ENCODE measurements around the gene PROK1. TPM values are rescaled to one million over a fixed set of nuclear protein-coding genes. Genes with fewer than 3 reads are reported as not detected.

The PROK1 gene
- total RNA-seq, 1 experiment from 2014 or later: not detected

- H3K9me2 ChIP-seq (replicated peaks; ENCODE audit: low read length): no peaks in the 10 kb centered on the region
- intact Hi-C loops (cut with micrococcal nuclease): no loop called here
- H3K9ac ChIP-seq (ENCODE audit: low read length): no peak overlapping the region
- DNase-seq (no peak), ATAC-seq (no peak)
- no peaks in the 10 kb centered on the region for H3K36me3 ChIP-seq (ENCODE audit: low read depth, low read length)
- TF ChIP-seq CTCF (conservative IDR thresholded peaks at IDR 0.05; ENCODE audit: low read depth, low read length) (no peak), EZH2phosphoT487 (IDR thresholded peaks at IDR 0.05; ENCODE audit: borderline replicate concordance, low read length) (no peak), EZH2 (IDR thresholded peaks at IDR 0.05; ENCODE audit: low read length, unreplicated experiment) (no peak)
- no peaks in the 10 kb centered on the region for H3K9me3 ChIP-seq (ENCODE audit: low read length)
- H3K79me2 ChIP-seq (ENCODE audit: low read length): no peaks in the 10 kb centered on the region
- no peak overlapping the region for H3K4me2 ChIP-seq (ENCODE audit: low read length)
- ChIA-PET CTCF (no interaction called here), POLR2A (ENCODE audit: unreplicated experiment) (no interaction called here)
- no peak overlapping the region for H2AFZ ChIP-seq (ENCODE audit: low read length)
- no peaks in the 10 kb centered on the region for H3K4me1 ChIP-seq (ENCODE audit: insufficient read depth, low read length)
- H3K4me3 ChIP-seq (ENCODE audit: low read length): no peak overlapping the region
- H3K27me3 ChIP-seq (ENCODE audit: low read length): peaks cover 52% of the 10 kb centered on the region
- no peaks in the 10 kb centered on the region for H3F3A ChIP-seq (ENCODE audit: low read length, unreplicated experiment)
- BruUV-seq (replicated peaks): no TSS peak
- no peak overlapping the region for H3K27ac ChIP-seq (ENCODE audit: low read length)
- no peaks in the 10 kb centered on the region for H4K20me1 ChIP-seq (ENCODE audit: low read length)
Observed at GRCh38 chr1:110453829-110454228, 2.9 kb downstream of the PROK1 start.

- no TSS peak for BruUV-seq (replicated peaks)
Observed at GRCh38 chr1:110454328-110454727, 3.4 kb downstream of the PROK1 start.

GRCh38 chr1:110455151-110455550 is 4.2 kb downstream of the PROK1 start:
- Histone ChIP-seq H3K9ac (ENCODE audit: low read length) (no peak overlapping the region), H3F3A (ENCODE audit: low read length, unreplicated experiment) (no peaks in the 10 kb centered on the region), H3K9me3 (ENCODE audit: low read length) (no peaks in the 10 kb centered on the region), H3K79me2 (ENCODE audit: low read length) (no peaks in the 10 kb centered on the region), H3K4me3 (ENCODE audit: low read length) (no peak overlapping the region), H3K4me2 (ENCODE audit: low read length) (no peak overlapping the region), H3K27me3 (ENCODE audit: low read length) (peaks cover 39% of the 10 kb centered on the region), H3K9me2 (replicated peaks; ENCODE audit: low read length) (no peaks in the 10 kb centered on the region), H4K20me1 (ENCODE audit: low read length) (no peaks in the 10 kb centered on the region), H3K4me1 (ENCODE audit: insufficient read depth, low read length) (no peaks in the 10 kb centered on the region), H3K27ac (ENCODE audit: low read length) (no peak overlapping the region), H2AFZ (ENCODE audit: low read length) (no peak overlapping the region), H3K36me3 (ENCODE audit: low read depth, low read length) (no peaks in the 10 kb centered on the region)
- POLR2A ChIA-PET (ENCODE audit: unreplicated experiment): no interaction called here
- no peak for ATAC-seq
- intact Hi-C loops (cut with micrococcal nuclease): no loop called here
- no TSS peak for BruUV-seq (replicated peaks)
- no peak for DNase-seq
- TF ChIP-seq EZH2phosphoT487 (IDR thresholded peaks at IDR 0.05; ENCODE audit: borderline replicate concordance, low read length): no peak
- no peak for TF ChIP-seq EZH2 (IDR thresholded peaks at IDR 0.05; ENCODE audit: low read length, unreplicated experiment)
- TF ChIP-seq CTCF (conservative IDR thresholded peaks at IDR 0.05; ENCODE audit: low read depth, low read length): no peak
- CTCF ChIA-PET: no interaction called here

More at GRCh38 chr1:110454328-110454727, 3.4 kb downstream of the PROK1 start:
- H3K4me1 ChIP-seq (ENCODE audit: insufficient read depth, low read length): no peaks in the 10 kb centered on the region
- no peak overlapping the region for H3K27ac ChIP-seq (ENCODE audit: low read length)
- H3F3A ChIP-seq (ENCODE audit: low read length, unreplicated experiment): no peaks in the 10 kb centered on the region
- H3K9me2 ChIP-seq (replicated peaks; ENCODE audit: low read length): no peaks in the 10 kb centered on the region
- no peak overlapping the region for H2AFZ ChIP-seq (ENCODE audit: low read length)
- no peaks in the 10 kb centered on the region for H3K9me3 ChIP-seq (ENCODE audit: low read length)
- H3K4me3 ChIP-seq (ENCODE audit: low read length): no peak overlapping the region
- ChIA-PET CTCF (no interaction called here), POLR2A (ENCODE audit: unreplicated experiment) (no interaction called here)
- DNase-seq (no peak), ATAC-seq (no peak)
- H3K4me2 ChIP-seq (ENCODE audit: low read length): no peak overlapping the region
- no peak overlapping the region for H3K9ac ChIP-seq (ENCODE audit: low read length)
- no peaks in the 10 kb centered on the region for H4K20me1 ChIP-seq (ENCODE audit: low read length)
- intact Hi-C loops (cut with micrococcal nuclease): no loop called here
- H3K27me3 ChIP-seq (ENCODE audit: low read length): peaks cover 47% of the 10 kb centered on the region
- H3K79me2 ChIP-seq (ENCODE audit: low read length): no peaks in the 10 kb centered on the region
- H3K36me3 ChIP-seq (ENCODE audit: low read depth, low read length): no peaks in the 10 kb centered on the region
- TF ChIP-seq EZH2phosphoT487 (IDR thresholded peaks at IDR 0.05; ENCODE audit: borderline replicate concordance, low read length) (no peak), EZH2 (IDR thresholded peaks at IDR 0.05; ENCODE audit: low read length, unreplicated experiment) (no peak), CTCF (conservative IDR thresholded peaks at IDR 0.05; ENCODE audit: low read depth, low read length) (no peak)
